ENCODE data around the gene TET2.

The TET2 gene

DNA sequence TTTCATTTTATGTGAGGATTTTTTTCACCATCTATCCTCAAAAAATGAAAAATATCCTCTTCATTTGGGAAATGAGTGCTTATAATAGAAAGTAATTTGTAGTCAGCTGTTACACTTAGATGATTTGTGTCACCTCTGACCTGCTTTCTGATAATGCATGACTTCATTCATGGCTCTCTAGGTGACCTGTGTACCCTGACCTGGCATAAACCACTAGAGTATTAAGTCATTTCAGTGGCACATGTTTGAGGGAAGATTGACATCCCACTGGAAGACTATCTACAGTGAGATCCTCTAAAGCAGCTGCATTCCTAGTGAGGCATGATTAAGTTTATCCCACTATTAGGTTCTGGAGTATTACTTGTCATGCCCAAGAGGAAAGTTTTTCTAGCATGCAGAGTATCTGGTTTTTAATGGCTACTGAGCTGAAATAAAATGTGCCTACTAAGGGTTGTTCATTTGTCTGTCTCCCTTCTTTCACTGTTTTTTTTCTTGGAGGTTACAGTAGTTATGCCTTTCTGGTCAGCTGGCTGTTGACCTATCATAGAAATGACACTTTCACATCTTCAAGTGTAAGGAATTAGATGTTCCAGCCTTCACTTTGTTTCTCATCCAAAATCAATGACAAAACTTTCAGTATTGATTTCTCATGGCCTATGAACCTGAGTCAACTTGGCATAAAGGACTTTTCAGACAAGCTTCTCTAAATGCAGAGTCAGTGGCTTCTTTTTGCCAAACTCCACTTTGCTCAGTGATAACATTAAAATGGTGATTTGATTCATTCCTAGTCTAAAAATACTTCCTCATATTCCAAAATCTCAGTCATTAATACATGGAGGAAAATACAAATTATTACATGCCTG lies 33.1 kb downstream of the TET2 start:
- in situ Hi-C loops (cut with MboI; ENCODE audit: low sequenced_read_pairs) = no loop called here
- Histone ChIP-seq H3K4me3 (no peak overlapping the region), H3K4me1 (peaks cover 16% of the 10 kb centered on the region), H3K9me3 (no peaks in the 10 kb centered on the region), H3K27me3 (ENCODE audit: low read depth) (no peaks in the 10 kb centered on the region), H3K36me3 (replicated peaks) (no peaks in the 10 kb centered on the region)
- no peak for DNase-seq (ENCODE audit: low spot score in 2 of 2)

DNA sequence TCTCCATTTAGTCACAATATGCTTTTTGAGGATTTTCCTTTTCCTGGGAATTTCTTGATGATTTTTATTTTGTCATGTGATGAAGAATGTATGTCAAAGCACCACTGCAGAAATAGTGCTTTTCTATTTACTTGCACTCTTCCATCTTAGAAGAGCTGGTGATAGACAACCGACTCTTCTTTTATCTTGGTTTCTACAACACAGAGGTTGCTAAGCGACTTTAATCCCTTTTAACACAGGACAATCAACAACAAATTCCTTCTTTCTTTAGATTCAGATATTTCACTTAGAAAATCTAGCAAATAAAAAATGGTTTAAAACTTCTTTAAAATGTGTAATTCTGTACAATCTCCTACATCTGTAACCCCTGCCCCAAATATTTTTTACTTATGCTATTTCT lies 34.6 kb downstream of the TET2 start:
- H3K4me1 ChIP-seq = peaks cover 16% of the 10 kb centered on the region
- H3K9me3 ChIP-seq = no peaks in the 10 kb centered on the region
- no peak overlapping the region for H3K4me3 ChIP-seq
- H3K36me3 ChIP-seq (replicated peaks) = no peaks in the 10 kb centered on the region
- no peaks in the 10 kb centered on the region for H3K27me3 ChIP-seq (ENCODE audit: low read depth)
- in situ Hi-C loops (cut with MboI; ENCODE audit: low sequenced_read_pairs) = no loop called here
- peak in 1 of 2 experiments; percentile 91 for DNase-seq (ENCODE audit: low spot score in 2 of 2)

DNA sequence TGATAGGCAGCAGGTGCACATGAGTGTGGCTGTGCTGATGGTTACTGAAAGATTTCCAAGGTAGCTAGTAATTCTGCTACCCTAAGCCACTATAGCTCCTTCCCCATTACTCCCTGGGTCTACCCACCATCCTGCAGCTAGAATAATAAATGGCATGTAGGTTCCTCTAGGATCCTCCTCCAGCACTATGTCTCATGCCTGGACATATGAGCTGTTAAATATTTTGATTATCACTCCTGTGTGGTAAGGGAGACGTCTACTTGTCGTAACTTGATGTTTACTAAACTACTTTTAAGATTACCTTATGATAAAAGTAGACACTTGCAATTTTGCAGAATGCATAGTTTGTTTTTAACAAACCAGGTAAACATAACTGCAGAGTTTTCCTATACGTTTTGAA lies 35.5 kb downstream of the TET2 start:
- no peaks in the 10 kb centered on the region for H3K9me3 ChIP-seq
- no peaks in the 10 kb centered on the region for H3K36me3 ChIP-seq (replicated peaks)
- H3K4me1 ChIP-seq = peaks cover 20% of the 10 kb centered on the region
- H3K4me3 ChIP-seq = no peak overlapping the region
- in situ Hi-C loops (cut with MboI; ENCODE audit: low sequenced_read_pairs) = no loop called here
- no peaks in the 10 kb centered on the region for H3K27me3 ChIP-seq (ENCODE audit: low read depth)
- no peak for DNase-seq (ENCODE audit: low spot score in 2 of 2)

DNA sequence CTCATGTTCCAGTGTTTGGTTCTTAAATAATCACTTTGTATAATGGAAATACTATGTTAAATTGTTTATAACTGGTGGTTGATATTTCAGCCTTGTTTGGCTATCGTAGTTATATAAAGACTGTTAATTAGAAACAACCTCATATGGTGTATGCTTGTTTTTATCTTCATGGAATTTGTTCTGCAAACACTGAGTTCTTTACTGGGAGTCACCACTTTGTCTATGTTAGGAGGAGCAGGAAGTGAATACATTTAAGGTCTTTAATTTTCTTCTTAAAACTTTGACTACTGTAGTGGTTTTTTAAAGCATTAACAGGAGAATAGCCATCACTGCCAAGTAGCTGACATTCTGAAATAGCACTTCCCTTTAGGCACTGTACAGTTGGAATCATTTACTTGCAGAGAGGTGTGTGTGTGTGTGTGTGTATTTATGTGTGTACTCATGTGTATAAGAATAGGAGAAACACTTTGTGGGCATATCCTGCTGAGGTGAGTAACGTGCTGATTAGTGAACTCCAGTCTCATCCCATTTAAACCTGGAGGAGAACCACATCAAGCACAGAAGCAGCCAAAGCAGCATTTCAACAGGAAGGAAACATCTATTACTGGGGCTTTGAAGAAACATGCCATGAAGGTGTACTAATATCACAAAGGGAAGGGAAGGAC lies 37.8 kb downstream of the TET2 start:
- no peak for DNase-seq (ENCODE audit: low spot score in 2 of 2)
- H3K36me3 ChIP-seq (replicated peaks) = no peaks in the 10 kb centered on the region
- peaks cover 20% of the 10 kb centered on the region for H3K4me1 ChIP-seq
- H3K9me3 ChIP-seq = no peaks in the 10 kb centered on the region
- H3K27me3 ChIP-seq (ENCODE audit: low read depth) = no peaks in the 10 kb centered on the region
- in situ Hi-C loops (cut with MboI; ENCODE audit: low sequenced_read_pairs) = no loop called here
- H3K4me3 ChIP-seq = no peak overlapping the region

DNA sequence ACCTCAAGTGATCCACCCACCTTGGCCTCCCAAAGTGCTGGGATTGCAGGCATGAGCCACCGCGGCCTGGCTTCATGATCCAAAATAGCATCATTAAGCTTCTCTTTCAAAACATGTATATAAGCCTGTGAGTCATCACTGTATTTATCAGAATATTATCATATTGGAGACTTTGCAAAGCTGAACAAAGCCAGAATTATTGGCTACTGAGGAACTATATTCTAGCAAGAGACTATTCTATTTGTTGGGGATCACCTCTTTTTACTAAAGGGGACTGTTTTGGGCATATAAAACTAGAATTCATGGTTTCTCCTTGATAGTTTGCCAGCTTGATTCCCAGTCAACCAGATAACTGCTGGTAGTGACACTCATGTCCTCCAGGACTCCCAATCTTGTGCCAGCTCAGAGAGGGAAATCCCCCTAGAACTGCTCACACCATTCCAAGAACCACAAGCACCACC lies 40.1 kb downstream of the TET2 start:
- Histone ChIP-seq H3K9me3 (no peaks in the 10 kb centered on the region; the same call in 1 of the 2 replicates), H3K27me3 (ENCODE audit: low read depth) (no peaks in the 10 kb centered on the region), H3K4me3 (no peak overlapping the region), H3K36me3 (replicated peaks) (no peaks in the 10 kb centered on the region), H3K4me1 (peaks cover 20% of the 10 kb centered on the region)
- DNase-seq (ENCODE audit: low spot score in 2 of 2) = no peak
- in situ Hi-C loops (cut with MboI; ENCODE audit: low sequenced_read_pairs) = no loop called here

DNA sequence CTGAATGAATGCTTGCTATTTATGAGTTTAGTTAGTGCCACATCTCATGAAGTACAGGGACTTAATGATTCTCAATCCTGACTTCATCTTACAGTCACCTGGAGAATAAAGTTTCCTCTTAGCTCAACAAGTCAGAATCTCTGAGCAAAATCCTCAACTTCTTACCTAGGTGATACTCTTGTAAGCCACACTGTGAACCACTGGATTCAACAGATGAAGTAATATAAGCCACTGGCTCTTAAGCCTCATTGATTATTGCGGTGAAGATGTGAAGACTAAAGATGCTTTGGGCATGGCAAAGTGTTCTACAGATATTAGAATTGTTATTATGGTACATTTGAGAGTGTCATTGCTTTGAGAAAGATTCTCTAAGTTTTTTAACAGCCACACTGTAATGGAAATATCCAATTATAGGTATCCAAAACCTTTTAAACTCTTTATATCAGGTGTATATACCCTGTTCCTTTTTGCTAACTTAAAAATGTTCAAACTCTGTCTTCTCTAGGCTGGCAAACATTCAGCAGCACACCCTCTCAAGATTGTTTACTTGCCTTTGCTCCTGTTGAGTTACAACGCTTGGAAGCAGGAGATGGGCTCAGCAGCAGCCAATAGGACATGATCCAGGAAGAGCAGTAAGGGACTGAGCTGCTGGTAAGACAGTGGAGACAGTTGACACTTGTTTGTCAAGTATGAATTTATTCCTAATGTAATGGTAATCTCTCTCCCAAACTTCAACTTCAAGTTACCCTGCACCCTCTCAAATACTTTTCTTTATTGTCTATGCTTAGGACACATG lies 43.4 kb downstream of the TET2 start:
- Histone ChIP-seq H3K4me3 (no peak overlapping the region), H3K9me3 (no peaks in the 10 kb centered on the region; the same call in 1 of the 2 replicates), H3K4me1 (peaks cover 38% of the 10 kb centered on the region), H3K27me3 (ENCODE audit: low read depth) (no peaks in the 10 kb centered on the region), H3K36me3 (replicated peaks) (no peaks in the 10 kb centered on the region)
- DNase-seq (ENCODE audit: low spot score in 2 of 2) = no peak
- in situ Hi-C loops (cut with MboI; ENCODE audit: low sequenced_read_pairs) = no loop called here

DNA sequence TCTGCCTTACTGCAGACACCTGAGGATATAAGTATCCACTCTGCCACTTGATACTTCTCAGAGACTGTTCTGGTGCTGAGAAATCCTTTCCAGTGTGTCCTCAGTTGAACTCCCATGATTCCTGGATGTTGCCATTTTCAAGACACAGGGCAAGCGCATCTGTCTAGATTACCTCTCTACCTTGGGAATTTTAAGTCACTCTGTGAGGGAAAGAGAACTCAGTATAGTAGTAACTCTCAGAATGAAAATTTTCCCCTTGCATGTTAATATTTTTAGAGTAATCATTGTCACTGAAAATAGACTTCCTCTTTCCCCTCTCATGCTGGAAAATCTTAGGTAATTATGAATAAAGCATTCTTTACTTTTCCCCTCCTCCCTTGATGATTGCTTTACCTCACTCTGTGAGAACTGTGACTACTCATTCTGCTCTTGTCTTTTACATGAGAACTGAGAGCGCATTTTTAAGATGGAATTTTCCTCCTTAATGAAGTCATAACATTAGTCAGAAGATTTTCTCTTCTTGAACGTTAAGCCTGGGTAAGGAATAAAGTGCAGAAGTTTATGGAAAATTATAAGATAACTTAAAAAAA lies 45.0 kb downstream of the TET2 start:
- Histone ChIP-seq H3K4me1 (peaks cover 38% of the 10 kb centered on the region), H3K27me3 (ENCODE audit: low read depth) (no peaks in the 10 kb centered on the region), H3K4me3 (no peak overlapping the region), H3K36me3 (replicated peaks) (no peaks in the 10 kb centered on the region), H3K9me3 (no peaks in the 10 kb centered on the region; the same call in 1 of the 2 replicates)
- peak; percentile 36 to 68 for DNase-seq (ENCODE audit: low spot score in 2 of 2)
- in situ Hi-C loops (cut with MboI; ENCODE audit: low sequenced_read_pairs) = no loop called here

DNA sequence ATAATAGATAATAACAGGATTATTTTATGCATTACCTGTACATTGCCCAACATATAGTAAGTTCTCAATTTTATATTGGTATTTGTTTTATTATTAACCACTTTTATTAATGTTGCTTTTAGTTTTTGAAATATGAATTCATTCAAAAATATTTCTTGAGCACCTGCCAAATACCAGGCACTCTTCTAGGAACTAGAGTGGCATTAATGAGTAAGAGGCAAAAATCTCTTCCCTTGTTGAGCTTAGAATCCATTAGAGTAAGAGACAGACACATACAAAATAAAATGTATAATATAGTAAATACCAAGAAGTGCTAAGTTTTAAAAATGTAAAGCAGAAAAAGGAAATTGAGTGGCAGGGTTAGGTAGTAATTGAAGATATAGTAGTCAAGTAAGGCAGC lies 45.8 kb downstream of the TET2 start:
- H3K27me3 ChIP-seq (ENCODE audit: low read depth) = no peaks in the 10 kb centered on the region
- H3K9me3 ChIP-seq = no peaks in the 10 kb centered on the region; the same call in 1 of the 2 replicates
- no peak for DNase-seq (ENCODE audit: low spot score in 2 of 2)
- H3K4me1 ChIP-seq = peaks cover 37% of the 10 kb centered on the region
- no peak overlapping the region for H3K4me3 ChIP-seq
- in situ Hi-C loops (cut with MboI; ENCODE audit: low sequenced_read_pairs) = no loop called here
- H3K36me3 ChIP-seq (replicated peaks) = no peaks in the 10 kb centered on the region

DNA sequence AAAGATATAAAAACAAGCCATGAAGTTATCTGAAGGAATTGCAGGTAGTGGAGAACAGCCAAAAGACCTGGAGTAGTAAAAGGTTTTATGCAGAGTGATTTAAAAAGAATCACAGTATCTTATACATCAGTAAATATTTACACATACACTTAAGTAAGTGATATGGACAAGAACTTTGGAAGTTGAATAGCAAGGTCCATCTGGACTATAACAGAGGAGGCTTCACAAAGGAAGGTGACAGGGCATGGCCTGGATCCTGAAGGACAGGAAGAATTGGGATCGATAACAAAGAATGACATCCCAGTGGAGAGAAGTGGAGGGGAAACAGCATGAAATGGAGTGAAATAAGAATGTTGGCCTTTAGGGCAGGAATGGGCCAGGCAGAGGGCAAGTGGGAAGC lies 46.2 kb downstream of the TET2 start:
- H3K9me3 ChIP-seq = no peaks in the 10 kb centered on the region; the same call in 1 of the 2 replicates
- no peaks in the 10 kb centered on the region for H3K27me3 ChIP-seq (ENCODE audit: low read depth)
- peaks cover 37% of the 10 kb centered on the region for H3K4me1 ChIP-seq
- no peak for DNase-seq (ENCODE audit: low spot score in 2 of 2)
- no peak overlapping the region for H3K4me3 ChIP-seq
- in situ Hi-C loops (cut with MboI; ENCODE audit: low sequenced_read_pairs) = no loop called here
- H3K36me3 ChIP-seq (replicated peaks) = no peaks in the 10 kb centered on the region

DNA sequence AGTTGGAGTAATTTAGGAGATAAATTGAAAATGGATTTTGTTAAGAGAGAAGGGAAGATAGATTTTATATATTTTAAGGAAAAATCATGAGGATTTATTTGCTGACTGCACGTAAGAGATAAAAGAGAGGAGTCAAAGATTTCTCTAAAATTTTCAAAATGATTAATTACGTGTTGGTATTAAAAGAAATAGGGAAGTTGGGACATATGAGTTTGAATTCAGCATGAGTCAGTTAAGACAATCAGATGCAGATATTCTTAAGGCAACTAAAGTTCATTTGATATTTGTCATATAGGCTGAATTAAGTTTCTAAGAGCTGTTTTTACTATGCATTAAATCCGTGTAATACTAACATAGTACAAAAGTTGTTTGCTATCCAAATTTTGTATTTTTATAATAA lies 46.9 kb downstream of the TET2 start:
- H3K27me3 ChIP-seq (ENCODE audit: low read depth) = no peaks in the 10 kb centered on the region
- H3K9me3 ChIP-seq = no peaks in the 10 kb centered on the region; the same call in 1 of the 2 replicates
- H3K36me3 ChIP-seq (replicated peaks) = no peaks in the 10 kb centered on the region
- in situ Hi-C loops (cut with MboI; ENCODE audit: low sequenced_read_pairs) = no loop called here
- no peak for DNase-seq (ENCODE audit: low spot score in 2 of 2)
- no peak overlapping the region for H3K4me3 ChIP-seq
- H3K4me1 ChIP-seq = peaks cover 37% of the 10 kb centered on the region

DNA sequence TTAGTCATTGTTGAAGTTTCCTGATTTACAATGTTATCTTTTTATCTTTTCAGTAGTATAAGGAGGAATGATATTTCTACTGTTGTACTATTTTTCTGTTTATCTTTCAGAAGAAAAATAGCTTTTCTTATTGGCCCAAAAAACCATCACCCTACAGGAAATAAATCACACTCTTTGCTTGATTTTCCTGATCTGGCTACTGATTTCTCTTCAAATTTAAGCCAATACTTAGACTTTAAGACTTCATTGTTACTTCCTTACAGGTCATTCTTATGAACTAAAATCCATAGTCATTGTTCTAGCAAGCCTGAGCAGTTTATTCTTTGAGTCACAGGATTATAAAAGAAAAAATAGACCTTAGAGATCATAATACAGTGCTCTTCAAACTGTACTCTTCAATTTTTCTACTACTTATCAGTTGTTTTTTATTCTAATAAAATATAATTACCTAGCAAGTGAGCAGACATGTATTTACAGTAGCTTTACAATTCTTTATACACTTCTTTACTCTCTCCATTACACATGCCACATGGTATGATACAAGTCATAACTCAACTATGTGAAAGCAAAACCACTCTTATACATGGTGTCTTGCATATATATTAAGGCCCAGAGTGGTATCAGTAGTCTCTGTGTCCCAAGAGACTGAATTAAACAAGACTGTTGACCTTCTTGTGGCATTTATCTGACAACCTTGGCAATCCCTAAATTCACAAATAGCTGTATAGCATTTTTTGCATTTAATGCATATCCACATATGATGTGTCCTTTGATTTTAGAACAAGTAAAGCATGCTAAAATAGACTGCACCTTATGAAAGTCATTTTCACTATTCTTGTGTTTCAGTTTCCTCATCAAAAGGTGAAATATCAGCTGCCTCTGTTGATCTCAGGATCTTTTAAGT lies 47.9 kb downstream of the TET2 start:
- Histone ChIP-seq H3K27me3 (ENCODE audit: low read depth) (no peaks in the 10 kb centered on the region), H3K9me3 (no peaks in the 10 kb centered on the region; the same call in 1 of the 2 replicates), H3K36me3 (replicated peaks) (no peaks in the 10 kb centered on the region), H3K4me1 (peaks cover 37% of the 10 kb centered on the region), H3K4me3 (no peak overlapping the region)
- in situ Hi-C loops (cut with MboI; ENCODE audit: low sequenced_read_pairs) = no loop called here
- peak in 1 of 2 experiments; percentile 27 for DNase-seq (ENCODE audit: low spot score in 2 of 2)

DNA sequence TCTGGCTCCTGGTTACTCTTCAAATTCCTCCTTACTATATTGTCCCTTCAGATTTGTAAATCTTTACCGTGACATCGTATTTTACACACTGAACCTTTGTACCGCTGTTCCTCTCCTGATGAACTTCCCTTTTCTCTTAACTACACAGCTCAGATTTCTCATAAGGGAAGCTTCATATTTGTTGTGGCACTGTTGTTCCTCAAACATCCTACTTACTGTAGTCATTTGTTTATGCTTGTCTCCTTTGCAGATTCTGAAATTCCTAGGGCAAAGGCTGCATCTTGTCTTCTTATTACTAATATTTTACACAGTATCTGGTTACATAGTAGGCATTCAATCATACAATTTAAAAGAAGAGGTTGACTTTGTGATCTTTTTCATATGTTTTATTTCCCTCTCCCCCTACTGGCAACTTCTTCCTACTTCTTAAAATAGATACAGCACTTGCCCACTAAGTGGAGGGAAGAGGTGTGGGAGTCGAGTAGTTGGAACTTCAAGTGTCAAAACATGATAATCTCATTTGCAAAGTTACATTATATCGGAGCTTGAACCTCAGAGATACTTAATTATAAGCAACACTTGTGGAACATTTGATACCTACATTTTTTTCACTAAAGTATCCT lies 50.0 kb downstream of the TET2 start:
- H3K4me3 ChIP-seq = no peak overlapping the region
- no peaks in the 10 kb centered on the region for H3K9me3 ChIP-seq
- in situ Hi-C loops (cut with MboI; ENCODE audit: low sequenced_read_pairs) = no loop called here
- H3K27me3 ChIP-seq (ENCODE audit: low read depth) = no peaks in the 10 kb centered on the region
- H3K4me1 ChIP-seq = peaks cover 25% of the 10 kb centered on the region
- H3K36me3 ChIP-seq (replicated peaks) = no peaks in the 10 kb centered on the region
- no peak for DNase-seq (ENCODE audit: low spot score in 2 of 2)

Measured in HAP-1 (cell line).